Prostate gland (tissue), 2 donors: ENCODE data around the gene SOBP. TPM values are rescaled to one million over a fixed set of nuclear protein-coding genes. Genes with fewer than 3 reads are reported as not detected.
"Not testable (repeated sequence)": the region's sequence is repeated elsewhere in the genome, so short reads cannot be mapped to it uniquely, and the experiment has no call there.

Experiments used
- DNase-seq: peaks from one replicate; pipeline ENCODE4 v3.0.0-alpha.2; 2019; ENCODE audit warnings: low spot score
- H3K27ac ChIP-seq, 2 donors: fragments of 200-600 bp; sonication (generic); 2 replicates each; pipeline ENCODE4 v1.5.1; 2017 to 2019
- H3K27me3 ChIP-seq: fragments of 200-600 bp; sonication (generic); replicated peaks from 2 replicates; pipeline ENCODE4 v1.5.1; 2019; ENCODE audit not compliant: insufficient read depth
- H3K36me3 ChIP-seq, 2 donors: fragments of 200-600 bp; sonication (generic); 1 replicate in 1 of 2; 2 replicates in 1 of 2; pipeline versions ENCODE4 v1.5.1 to v1.8.1; 2017 to 2019
- H3K4me1 ChIP-seq: fragments of 200-600 bp; sonication (generic); replicated peaks from 2 replicates; pipeline ENCODE4 v1.5.1; 2019
- H3K4me3 ChIP-seq, 2 donors: fragments of 200-600 bp; sonication (generic); 2 replicates each; pipeline ENCODE4 v1.5.1; 2017 to 2019
- H3K9me3 ChIP-seq: fragments of 200-600 bp; sonication (generic); 2 replicates; pipeline ENCODE4 v1.5.1; 2017
- POLR2A ChIP-seq: fragments of 450-650 bp; IDR thresholded peaks from one replicate; pipeline ENCODE4 v1.6.1; 2016; ENCODE audit warnings: antibody characterized with exemption, mild to moderate bottlenecking
- POLR2AphosphoS5 ChIP-seq: sonication (generic); formaldehyde crosslinking; IDR thresholded peaks from one replicate; pipeline ENCODE4 v1.6.1; 2017; ENCODE audit warnings: antibody characterized with exemption
- WGBS: methylation state at CpG from one replicate; pipeline ENCODE4 v1.1.5; 2018; 5-methylcytosine and 5-hydroxymethylcytosine counted together
- intact Hi-C: fragments of 100-400 bp; cut with DNase I; formaldehyde crosslinking; loops from one replicate; pipeline ENCODE4 v1.14.2; 2022
- total RNA-seq, 2 donors: library from RNA; depleted of rRNA; stranded (reverse); fragments of >200 nt; gene quantifications; one replicate each; pipeline ENCODE4 v1.1.0, GENCODE V29; 2016
- TF ChIP-seq, protein P1 (sequence below), 4 experiments: fragments of 200-600 bp in 2 of 4; fragments of 450-650 bp in 2 of 4; sonication (generic) in 2 of 4; IDR thresholded peaks; 1 replicate in 3 of 4; 2 replicates in 1 of 4; pipeline ENCODE4 v1.5.1; 2016 to 2019; ENCODE audit warnings: antibody characterized with exemption in 4 of 4, mild to moderate bottlenecking in 2 of 4, moderate library complexity in 2 of 4

The SOBP gene
- total RNA-seq, 2 donors from 2014 or later = 15.8 to 23.3 TPM

DNA sequence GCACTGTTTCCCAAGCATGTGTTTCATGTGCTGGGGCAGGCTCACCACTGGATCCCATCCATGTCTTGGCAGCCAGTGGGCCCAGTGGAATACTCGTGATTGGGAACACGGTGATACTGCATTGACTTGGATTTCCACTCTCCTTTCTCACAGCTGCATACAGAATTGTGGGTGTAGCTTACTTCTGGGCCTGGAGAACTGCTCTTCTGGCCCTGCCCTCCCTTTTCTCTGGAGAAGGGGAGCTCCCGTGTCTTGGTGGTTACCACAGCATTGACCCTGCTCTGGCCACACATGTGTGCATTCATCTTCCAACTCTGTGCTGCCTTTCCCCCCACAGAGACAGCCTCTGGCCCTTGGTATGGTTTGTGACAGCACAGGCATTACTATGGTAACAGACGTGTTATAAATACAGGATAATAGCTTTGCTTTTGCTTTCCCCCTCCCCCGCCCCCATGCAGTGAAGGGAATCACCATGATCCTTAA lies 21.6 kb downstream of the SOBP start:
- Histone ChIP-seq H3K36me3 (no peaks in the 10 kb centered on the region), H3K27me3 (no peaks in the 10 kb centered on the region), H3K27ac (no peak overlapping the region), H3K4me1 (peaks cover 4% of the 10 kb centered on the region), H3K4me3 (no peak overlapping the region), H3K9me3 (no peaks in the 10 kb centered on the region)
- TF ChIP-seq POLR2AphosphoS5 (no peak), POLR2A (no peak)
- TF ChIP-seq, protein P1, sequence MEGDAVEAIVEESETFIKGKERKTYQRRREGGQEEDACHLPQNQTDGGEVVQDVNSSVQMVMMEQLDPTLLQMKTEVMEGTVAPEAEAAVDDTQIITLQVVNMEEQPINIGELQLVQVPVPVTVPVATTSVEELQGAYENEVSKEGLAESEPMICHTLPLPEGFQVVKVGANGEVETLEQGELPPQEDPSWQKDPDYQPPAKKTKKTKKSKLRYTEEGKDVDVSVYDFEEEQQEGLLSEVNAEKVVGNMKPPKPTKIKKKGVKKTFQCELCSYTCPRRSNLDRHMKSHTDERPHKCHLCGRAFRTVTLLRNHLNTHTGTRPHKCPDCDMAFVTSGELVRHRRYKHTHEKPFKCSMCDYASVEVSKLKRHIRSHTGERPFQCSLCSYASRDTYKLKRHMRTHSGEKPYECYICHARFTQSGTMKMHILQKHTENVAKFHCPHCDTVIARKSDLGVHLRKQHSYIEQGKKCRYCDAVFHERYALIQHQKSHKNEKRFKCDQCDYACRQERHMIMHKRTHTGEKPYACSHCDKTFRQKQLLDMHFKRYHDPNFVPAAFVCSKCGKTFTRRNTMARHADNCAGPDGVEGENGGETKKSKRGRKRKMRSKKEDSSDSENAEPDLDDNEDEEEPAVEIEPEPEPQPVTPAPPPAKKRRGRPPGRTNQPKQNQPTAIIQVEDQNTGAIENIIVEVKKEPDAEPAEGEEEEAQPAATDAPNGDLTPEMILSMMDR (IDR thresholded peaks at IDR 0.05) = no peak
- DNase-seq = no peak
- 53% methylated on average over 5 of the region's 5 CpGs for WGBS
- intact Hi-C loops = no loop called here

DNA sequence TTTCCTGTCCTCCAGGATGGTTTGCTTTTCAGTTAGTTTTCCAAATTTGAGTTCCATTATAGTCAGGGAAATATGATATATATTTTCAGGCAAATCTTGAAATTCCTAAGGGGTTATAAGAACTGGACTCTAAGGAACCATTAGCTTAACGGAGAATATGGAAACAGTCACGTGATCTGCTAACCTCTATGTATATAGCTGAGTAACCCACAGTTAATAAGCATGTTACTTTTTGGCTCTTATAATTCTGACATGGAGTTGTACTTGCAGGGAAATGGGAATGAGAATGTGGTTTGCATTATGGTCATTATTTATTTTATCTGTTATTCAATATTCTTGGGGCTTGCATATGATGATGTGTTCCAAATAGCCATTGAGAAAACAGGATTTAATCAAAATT lies 23.3 kb downstream of the SOBP start:
- Histone ChIP-seq H3K4me1 (peaks cover 4% of the 10 kb centered on the region), H3K27me3 (no peaks in the 10 kb centered on the region), H3K9me3 (no peaks in the 10 kb centered on the region), H3K27ac (no peak overlapping the region), H3K36me3 (no peaks in the 10 kb centered on the region), H3K4me3 (no peak overlapping the region)
- TF ChIP-seq, protein P1 (IDR thresholded peaks at IDR 0.05) = no peak
- TF ChIP-seq POLR2AphosphoS5 = no peak
- no peak for TF ChIP-seq POLR2A
- DNase-seq = no peak
- WGBS = 89% methylated on average over 2 of the region's 2 CpGs
- intact Hi-C loops = no loop called here

DNA sequence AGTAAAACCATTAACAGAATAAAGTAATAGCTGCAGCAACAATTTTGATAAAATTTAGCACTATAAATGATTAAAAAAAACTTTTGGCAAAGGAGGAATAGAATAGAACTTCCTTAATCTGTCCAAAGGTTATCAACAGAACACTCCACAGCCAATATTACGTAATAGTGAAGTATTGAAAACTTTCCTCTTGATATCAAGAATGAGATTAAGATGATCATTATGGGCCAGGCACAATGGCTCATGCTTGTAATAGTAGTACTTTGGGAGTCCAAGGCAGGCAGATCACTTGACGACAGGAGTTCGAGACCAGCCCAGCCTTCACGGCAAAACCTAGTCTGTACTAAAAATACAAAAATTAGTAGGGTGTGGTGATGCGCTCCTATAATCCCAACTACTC lies 26.0 kb downstream of the SOBP start:
- no peak for DNase-seq
- Histone ChIP-seq H3K27me3 (no peaks in the 10 kb centered on the region), H3K9me3 (no peaks in the 10 kb centered on the region), H3K4me1 (no peaks in the 10 kb centered on the region), H3K4me3 (no peak overlapping the region), H3K36me3 (no peaks in the 10 kb centered on the region), H3K27ac (no peak overlapping the region)
- no peak for TF ChIP-seq POLR2A
- TF ChIP-seq POLR2AphosphoS5 = no peak
- TF ChIP-seq, protein P1 (IDR thresholded peaks at IDR 0.05) = no peak
- 96% methylated on average over 5 of the region's 5 CpGs for WGBS
- intact Hi-C loops = no loop called here

DNA sequence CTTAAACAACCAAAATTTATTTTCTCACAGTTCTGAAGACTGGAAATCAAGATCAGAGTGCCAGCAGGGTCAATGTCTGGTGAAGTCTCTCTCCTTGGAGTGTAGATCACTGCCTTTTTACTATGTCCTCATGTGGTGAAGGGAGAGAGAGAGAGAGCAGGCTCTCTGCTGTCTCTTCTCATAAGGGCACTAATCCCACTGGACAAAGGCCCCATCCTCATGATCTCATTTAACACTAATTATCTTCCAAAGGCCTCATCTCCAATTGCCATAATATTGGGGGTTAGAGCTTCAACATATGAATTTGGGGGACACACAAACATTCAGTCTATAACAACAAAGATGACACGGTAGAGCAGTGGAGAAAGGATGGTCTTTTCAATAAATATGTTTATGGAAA lies 27.4 kb downstream of the SOBP start:
- Histone ChIP-seq H3K4me3 (no peak overlapping the region), H3K36me3 (no peaks in the 10 kb centered on the region), H3K27me3 (no peaks in the 10 kb centered on the region), H3K4me1 (no peaks in the 10 kb centered on the region), H3K9me3 (no peaks in the 10 kb centered on the region), H3K27ac (no peak overlapping the region)
- intact Hi-C loops = no loop called here
- TF ChIP-seq POLR2AphosphoS5 = no peak
- TF ChIP-seq, protein P1 (IDR thresholded peaks at IDR 0.05) = no peak
- TF ChIP-seq POLR2A = no peak
- no peak for DNase-seq
- 97% methylated on average over 1 of the region's 1 CpG for WGBS

DNA sequence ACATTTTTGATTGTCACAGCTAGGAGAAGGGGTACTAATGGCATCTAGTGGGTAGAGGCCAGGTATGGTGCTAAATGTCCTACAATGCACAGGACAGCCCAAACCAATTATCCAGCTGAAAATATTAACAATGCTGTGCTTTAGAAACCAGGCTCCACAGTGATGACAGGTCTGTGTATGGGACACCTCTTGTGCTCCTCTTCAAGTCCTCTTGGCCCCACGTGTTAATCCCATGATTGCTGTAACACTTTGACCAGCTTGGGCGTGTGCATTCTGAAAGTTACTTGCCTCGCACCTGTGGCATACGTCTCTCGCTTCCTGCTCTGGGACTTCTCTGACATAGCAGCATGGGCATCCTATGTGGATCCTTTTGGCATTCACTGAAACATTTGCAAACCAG lies 29.3 kb downstream of the SOBP start:
- H3K4me3 ChIP-seq, H3K9me3 ChIP-seq, DNase-seq, intact Hi-C loops, H3K4me1 ChIP-seq, H3K27me3 ChIP-seq, H3K27ac ChIP-seq, H3K36me3 ChIP-seq: not testable (repeated sequence)
- 94% methylated on average over 5 of the region's 5 CpGs for WGBS

DNA sequence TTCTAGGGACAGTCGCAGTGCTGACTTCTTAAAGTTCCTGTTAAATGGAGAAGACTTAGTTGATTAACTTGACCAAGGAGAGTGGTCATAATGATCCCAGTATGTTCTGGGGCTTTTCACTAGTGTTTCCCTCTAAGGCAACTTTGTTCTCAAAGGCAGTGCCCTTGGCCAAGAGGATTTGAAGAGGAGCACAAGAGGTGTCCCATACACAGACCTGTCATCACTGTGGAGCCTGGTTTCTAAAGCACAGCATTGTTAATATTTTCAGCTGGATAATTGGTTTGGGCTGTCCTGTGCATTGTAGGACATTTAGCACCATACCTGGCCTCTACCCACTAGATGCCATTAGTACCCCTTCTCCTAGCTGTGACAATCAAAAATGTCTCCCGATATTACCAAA lies 30.8 kb downstream of the SOBP start:
- 0% methylated on average over 1 of the region's 2 CpGs for WGBS

More for the DNA sequence above, 30.8 kb downstream of the SOBP start:
- H3K4me1 ChIP-seq, H3K27me3 ChIP-seq, H3K36me3 ChIP-seq, H3K4me3 ChIP-seq, DNase-seq, H3K27ac ChIP-seq, intact Hi-C loops, H3K9me3 ChIP-seq: not testable (repeated sequence)
